Measurements from ENCODE around the gene DNAJA3.

DNAJA3 gene

DNA sequence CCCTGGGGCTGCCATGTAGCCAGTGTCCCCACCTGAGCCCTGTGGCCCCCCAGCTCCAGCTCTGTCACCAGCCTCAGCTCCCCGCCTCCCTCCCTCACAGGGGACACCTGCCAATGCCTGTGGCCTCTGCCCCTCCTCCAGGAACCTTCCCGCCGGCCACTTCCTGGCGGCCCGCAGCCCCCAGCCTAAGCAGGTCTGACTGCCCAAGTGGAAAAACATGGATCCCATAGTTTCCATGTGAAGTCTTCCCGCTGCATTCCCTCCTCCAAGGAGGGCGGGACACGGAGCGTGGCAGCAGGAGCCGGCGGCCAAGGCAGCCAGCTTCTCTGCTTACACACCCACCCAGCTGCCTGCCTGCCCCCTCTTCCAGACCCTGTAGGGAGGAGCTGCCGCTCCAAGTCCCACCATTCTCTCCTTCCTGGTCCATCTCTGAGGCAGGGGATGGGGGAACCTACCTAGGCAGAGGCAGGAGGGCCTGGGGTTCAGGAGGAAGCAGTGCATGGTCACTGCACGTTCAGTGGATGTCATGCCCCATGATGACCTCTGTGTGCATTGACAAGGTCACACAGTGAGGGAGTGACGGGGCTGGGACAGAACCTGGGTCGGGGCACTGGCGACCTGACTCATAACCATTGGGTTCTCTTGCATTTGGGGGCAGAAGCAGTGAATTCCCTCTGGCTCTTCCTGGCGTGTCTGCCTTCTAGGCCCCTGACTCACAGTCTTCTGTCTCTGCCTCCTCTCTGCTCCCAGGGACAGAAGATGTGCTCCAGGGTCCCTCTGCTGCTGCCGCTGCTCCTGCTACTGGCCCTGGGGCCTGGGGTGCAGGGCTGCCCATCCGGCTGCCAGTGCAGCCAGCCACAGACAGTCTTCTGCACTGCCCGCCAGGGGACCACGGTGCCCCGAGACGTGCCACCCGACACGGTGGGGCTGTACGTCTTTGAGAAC lies 45.3 kb upstream of the DNAJA3 start:
- TF ChIP-seq, protein P1, sequence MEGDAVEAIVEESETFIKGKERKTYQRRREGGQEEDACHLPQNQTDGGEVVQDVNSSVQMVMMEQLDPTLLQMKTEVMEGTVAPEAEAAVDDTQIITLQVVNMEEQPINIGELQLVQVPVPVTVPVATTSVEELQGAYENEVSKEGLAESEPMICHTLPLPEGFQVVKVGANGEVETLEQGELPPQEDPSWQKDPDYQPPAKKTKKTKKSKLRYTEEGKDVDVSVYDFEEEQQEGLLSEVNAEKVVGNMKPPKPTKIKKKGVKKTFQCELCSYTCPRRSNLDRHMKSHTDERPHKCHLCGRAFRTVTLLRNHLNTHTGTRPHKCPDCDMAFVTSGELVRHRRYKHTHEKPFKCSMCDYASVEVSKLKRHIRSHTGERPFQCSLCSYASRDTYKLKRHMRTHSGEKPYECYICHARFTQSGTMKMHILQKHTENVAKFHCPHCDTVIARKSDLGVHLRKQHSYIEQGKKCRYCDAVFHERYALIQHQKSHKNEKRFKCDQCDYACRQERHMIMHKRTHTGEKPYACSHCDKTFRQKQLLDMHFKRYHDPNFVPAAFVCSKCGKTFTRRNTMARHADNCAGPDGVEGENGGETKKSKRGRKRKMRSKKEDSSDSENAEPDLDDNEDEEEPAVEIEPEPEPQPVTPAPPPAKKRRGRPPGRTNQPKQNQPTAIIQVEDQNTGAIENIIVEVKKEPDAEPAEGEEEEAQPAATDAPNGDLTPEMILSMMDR (IDR thresholded peaks at IDR 0.05; ENCODE audit: low read depth, low read length, missing control alignments) = no peak
- H3K4me3 ChIP-seq (ENCODE audit: low read depth, low read length) = no peak overlapping the region
- no peak for DNase-seq (ENCODE audit: low read depth)

DNA sequence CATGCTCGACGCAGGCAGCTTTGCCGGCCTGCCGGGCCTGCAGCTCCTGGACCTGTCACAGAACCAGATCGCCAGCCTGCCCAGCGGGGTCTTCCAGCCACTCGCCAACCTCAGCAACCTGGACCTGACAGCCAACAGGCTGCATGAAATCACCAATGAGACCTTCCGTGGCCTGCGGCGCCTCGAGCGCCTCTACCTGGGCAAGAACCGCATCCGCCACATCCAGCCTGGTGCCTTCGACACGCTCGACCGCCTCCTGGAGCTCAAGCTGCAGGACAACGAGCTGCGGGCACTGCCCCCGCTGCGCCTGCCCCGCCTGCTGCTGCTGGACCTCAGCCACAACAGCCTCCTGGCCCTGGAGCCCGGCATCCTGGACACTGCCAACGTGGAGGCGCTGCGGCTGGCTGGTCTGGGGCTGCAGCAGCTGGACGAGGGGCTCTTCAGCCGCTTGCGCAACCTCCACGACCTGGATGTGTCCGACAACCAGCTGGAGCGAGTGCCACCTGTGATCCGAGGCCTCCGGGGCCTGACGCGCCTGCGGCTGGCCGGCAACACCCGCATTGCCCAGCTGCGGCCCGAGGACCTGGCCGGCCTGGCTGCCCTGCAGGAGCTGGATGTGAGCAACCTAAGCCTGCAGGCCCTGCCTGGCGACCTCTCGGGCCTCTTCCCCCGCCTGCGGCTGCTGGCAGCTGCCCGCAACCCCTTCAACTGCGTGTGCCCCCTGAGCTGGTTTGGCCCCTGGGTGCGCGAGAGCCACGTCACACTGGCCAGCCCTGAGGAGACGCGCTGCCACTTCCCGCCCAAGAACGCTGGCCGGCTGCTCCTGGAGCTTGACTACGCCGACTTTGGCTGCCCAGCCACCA lies 44.4 kb upstream of the DNAJA3 start:
- no peak for DNase-seq (ENCODE audit: low read depth)
- TF ChIP-seq, protein P1 (IDR thresholded peaks at IDR 0.05; ENCODE audit: low read depth, low read length, missing control alignments) = no peak
- no peak overlapping the region for H3K4me3 ChIP-seq (ENCODE audit: low read depth, low read length)

DNA sequence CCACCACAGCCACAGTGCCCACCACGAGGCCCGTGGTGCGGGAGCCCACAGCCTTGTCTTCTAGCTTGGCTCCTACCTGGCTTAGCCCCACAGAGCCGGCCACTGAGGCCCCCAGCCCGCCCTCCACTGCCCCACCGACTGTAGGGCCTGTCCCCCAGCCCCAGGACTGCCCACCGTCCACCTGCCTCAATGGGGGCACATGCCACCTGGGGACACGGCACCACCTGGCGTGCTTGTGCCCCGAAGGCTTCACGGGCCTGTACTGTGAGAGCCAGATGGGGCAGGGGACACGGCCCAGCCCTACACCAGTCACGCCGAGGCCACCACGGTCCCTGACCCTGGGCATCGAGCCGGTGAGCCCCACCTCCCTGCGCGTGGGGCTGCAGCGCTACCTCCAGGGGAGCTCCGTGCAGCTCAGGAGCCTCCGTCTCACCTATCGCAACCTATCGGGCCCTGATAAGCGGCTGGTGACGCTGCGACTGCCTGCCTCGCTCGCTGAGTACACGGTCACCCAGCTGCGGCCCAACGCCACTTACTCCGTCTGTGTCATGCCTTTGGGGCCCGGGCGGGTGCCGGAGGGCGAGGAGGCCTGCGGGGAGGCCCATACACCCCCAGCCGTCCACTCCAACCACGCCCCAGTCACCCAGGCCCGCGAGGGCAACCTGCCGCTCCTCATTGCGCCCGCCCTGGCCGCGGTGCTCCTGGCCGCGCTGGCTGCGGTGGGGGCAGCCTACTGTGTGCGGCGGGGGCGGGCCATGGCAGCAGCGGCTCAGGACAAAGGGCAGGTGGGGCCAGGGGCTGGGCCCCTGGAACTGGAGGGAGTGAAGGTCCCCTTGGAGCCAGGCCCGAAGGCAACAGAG lies 43.5 kb upstream of the DNAJA3 start:
- DNase-seq (ENCODE audit: low read depth) = no peak
- H3K4me3 ChIP-seq (ENCODE audit: low read depth, low read length) = no peak overlapping the region
- TF ChIP-seq, protein P1 (IDR thresholded peaks at IDR 0.05; ENCODE audit: low read depth, low read length, missing control alignments) = no peak

DNA sequence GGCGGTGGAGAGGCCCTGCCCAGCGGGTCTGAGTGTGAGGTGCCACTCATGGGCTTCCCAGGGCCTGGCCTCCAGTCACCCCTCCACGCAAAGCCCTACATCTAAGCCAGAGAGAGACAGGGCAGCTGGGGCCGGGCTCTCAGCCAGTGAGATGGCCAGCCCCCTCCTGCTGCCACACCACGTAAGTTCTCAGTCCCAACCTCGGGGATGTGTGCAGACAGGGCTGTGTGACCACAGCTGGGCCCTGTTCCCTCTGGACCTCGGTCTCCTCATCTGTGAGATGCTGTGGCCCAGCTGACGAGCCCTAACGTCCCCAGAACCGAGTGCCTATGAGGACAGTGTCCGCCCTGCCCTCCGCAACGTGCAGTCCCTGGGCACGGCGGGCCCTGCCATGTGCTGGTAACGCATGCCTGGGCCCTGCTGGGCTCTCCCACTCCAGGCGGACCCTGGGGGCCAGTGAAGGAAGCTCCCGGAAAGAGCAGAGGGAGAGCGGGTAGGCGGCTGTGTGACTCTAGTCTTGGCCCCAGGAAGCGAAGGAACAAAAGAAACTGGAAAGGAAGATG lies 42.8 kb upstream of the DNAJA3 start:
- DNase-seq (ENCODE audit: low read depth) = no peak
- no peak overlapping the region for H3K4me3 ChIP-seq (ENCODE audit: low read depth, low read length)
- TF ChIP-seq, protein P1 (IDR thresholded peaks at IDR 0.05; ENCODE audit: low read depth, low read length, missing control alignments) = no peak

DNA sequence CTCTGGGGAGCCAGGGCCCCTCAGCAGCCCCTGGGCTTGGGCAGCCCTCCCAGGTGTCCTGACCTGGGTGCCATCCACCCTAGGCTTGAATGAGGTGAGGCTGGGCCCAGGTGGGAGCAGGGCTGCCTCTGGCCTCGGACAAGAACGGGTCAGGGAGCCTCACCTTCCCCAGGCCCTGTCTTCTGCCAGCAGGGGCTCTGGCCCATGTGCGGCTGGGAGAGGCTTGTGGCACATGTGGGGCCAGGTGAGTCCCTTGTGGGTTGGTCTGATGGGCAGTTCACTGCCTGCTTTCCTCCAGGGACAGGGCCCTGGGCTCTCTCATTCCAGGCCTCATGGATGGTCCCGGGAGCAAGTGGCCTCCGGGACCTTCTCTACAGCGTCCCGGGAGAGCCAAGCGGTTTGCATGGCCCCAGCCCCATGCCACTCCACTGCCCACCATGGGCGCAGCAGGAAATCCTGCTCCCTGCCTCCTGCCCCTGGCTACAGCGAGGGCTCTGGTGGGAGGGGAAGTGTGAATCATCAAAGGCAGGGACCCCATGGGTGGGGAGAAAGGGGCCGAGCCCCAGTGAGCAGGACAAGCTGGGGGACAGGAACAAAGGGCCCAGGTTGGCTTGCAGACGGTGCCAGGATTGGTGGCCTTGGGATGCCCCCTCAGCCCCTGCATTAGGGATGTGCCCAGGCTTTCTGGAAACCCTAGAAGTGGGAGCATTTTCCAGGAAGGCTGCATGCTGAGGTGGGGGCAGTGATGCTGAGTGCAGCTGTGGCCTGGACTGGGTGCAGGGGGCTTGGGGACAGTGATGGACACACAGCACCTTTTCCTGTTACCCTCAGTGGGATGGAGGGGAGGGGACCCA lies 41.9 kb upstream of the DNAJA3 start:
- TF ChIP-seq, protein P1 (IDR thresholded peaks at IDR 0.05; ENCODE audit: low read depth, low read length, missing control alignments) = no peak
- no peak overlapping the region for H3K4me3 ChIP-seq (ENCODE audit: low read depth, low read length)
- no peak for DNase-seq (ENCODE audit: low read depth)

Measured in GM12864 (cell line).